Bronchial epithelial cell (primary cell): ENCODE data around the gene NEK4. TPM values are rescaled to one million over a fixed set of nuclear protein-coding genes. Genes with fewer than 3 reads are reported as not detected.

Source experiments
- DNase-seq: peaks from one replicate; pipeline ENCODE4 v3.0.0-alpha.2; 2010; ENCODE audit warnings: low read depth
- FAIRE-seq: peaks from 2 replicates; lab custom pipeline; 2011; peaks lifted over from hg19 to GRCh38; lab: Jason Lieb, UNC
- H3K27me3 ChIP-seq: 2 replicates; pipeline ENCODE4 v1.5.1; 2011; ENCODE audit warnings: low read length; ENCODE audit not compliant: control insufficient read depth, insufficient read depth
- H3K36me3 ChIP-seq: 2 replicates; pipeline ENCODE4 v1.5.1; 2011; ENCODE audit warnings: low read length; ENCODE audit not compliant: control insufficient read depth, insufficient read depth
- H3K4me3 ChIP-seq: 2 replicates; pipeline ENCODE4 v1.5.1; 2011; ENCODE audit warnings: mild to moderate bottlenecking, low read depth, low read length, control low read depth
- CTCF ChIP-seq: IDR thresholded peaks from 2 replicates; pipeline ENCODE4 v1.5.1; 2011; ENCODE audit warnings: mild to moderate bottlenecking, moderate library complexity, low read length, control low read depth, inconsistent platforms; ENCODE audit not compliant: insufficient read depth, severe bottlenecking
- total RNA-seq: library from RNA; depleted of rRNA; stranded (reverse); fragments of >200 nt; gene quantifications from 2 replicates; pipeline ENCODE4 v1.2.1, GENCODE V29; 2014

Gene NEK4
- total RNA-seq, 1 donor from 2014 or later, result 20.5 TPM

- no peaks in the 10 kb centered on the region for H3K36me3 ChIP-seq
- H3K27me3 ChIP-seq, result no peaks in the 10 kb centered on the region
- FAIRE-seq, result no peak
- no peak for TF ChIP-seq CTCF
- H3K4me3 ChIP-seq, result peak overlapping the region; percentile 98
- DNase-seq, result no peak
Observed at GRCh38 chr3:52705438-52705687, 65.4 kb downstream of the NEK4 start.

GRCh38 chr3:52704611-52705437, 65.9 kb downstream of the NEK4 start:
- H3K36me3 ChIP-seq, result no peaks in the 10 kb centered on the region
- H3K27me3 ChIP-seq, result no peaks in the 10 kb centered on the region
- TF ChIP-seq CTCF, result no peak
- H3K4me3 ChIP-seq, result peak overlapping the region; percentile 98
- DNase-seq (no peak), FAIRE-seq (no peak)

GRCh38 chr3:52703341-52703740, 67.4 kb downstream of the NEK4 start:
- no peak for FAIRE-seq
- no peak for TF ChIP-seq CTCF
- no peak for DNase-seq
- Histone ChIP-seq H3K27me3 (no peaks in the 10 kb centered on the region), H3K4me3 (no peak overlapping the region), H3K36me3 (no peaks in the 10 kb centered on the region)

- FAIRE-seq, result no peak
- no peak for TF ChIP-seq CTCF
- no peaks in the 10 kb centered on the region for H3K27me3 ChIP-seq
- DNase-seq, result no peak
- H3K4me3 ChIP-seq, result no peak overlapping the region
- H3K36me3 ChIP-seq, result peaks cover 17% of the 10 kb centered on the region
Observed at GRCh38 chr3:52697632-52697965, 73.1 kb downstream of the NEK4 start.

- FAIRE-seq (no peak), DNase-seq (no peak)
- Histone ChIP-seq H3K27me3 (no peaks in the 10 kb centered on the region), H3K4me3 (no peak overlapping the region), H3K36me3 (peaks cover 19% of the 10 kb centered on the region)
- no peak for TF ChIP-seq CTCF
Observed at GRCh38 chr3:52696830-52697631, 73.7 kb downstream of the NEK4 start.
